Neural cell (in vitro differentiated cells): ENCODE results near the gene SNRK. TPM values are rescaled to one million over a fixed set of nuclear protein-coding genes. Genes with fewer than 3 reads are reported as not detected.

Experiments
- H2AFZ ChIP-seq: fragments of 200-600, 300-800 bp; sonication (generic), shearing (Covaris generic); 2 replicates; pipeline ENCODE4 v1.6.0; 2014; ENCODE audit warnings: low read depth, mild to moderate bottlenecking, antibody characterized with exemption, low read length, moderate library complexity
- H3F3A ChIP-seq: fragments of 200-600 bp; shearing (Covaris generic); 2 replicates; pipeline ENCODE4 v1.6.1; 2016; ENCODE audit warnings: mild to moderate bottlenecking, moderate library complexity, mixed read lengths, antibody characterized with exemption, low read length; ENCODE audit not compliant: insufficient read depth, poor library complexity, severe bottlenecking
- H3K27ac ChIP-seq: fragments of 200-600, 300-800 bp; sonication (generic), shearing (Covaris generic); 2 replicates; pipeline ENCODE4 v1.5.1; 2014; ENCODE audit warnings: mild to moderate bottlenecking, low read length, moderate library complexity
- H3K27me3 ChIP-seq: fragments of 300-800, 200-600 bp; sonication (generic), shearing (Covaris generic); 2 replicates; pipeline ENCODE4 v1.6.0; 2014; ENCODE audit warnings: mild to moderate bottlenecking, low read depth, low read length, moderate library complexity; ENCODE audit not compliant: insufficient read depth
- H3K36me3 ChIP-seq: fragments of 300-800, 200-600 bp; sonication (generic), shearing (Covaris generic); 2 replicates; pipeline ENCODE4 v1.5.1; 2014; ENCODE audit warnings: mild to moderate bottlenecking, antibody characterized with exemption, low read length, moderate library complexity; ENCODE audit not compliant: insufficient read depth
- H3K4me2 ChIP-seq: fragments of 300-800, 200-600 bp; sonication (generic), shearing (Covaris generic); 2 replicates; pipeline ENCODE4 v1.6.0; 2014; ENCODE audit warnings: mild to moderate bottlenecking, low read length
- H3K4me3 ChIP-seq: fragments of 300-800, 200-600 bp; sonication (generic), shearing (Covaris generic); 2 replicates; pipeline ENCODE4 v1.5.1; 2014; ENCODE audit warnings: mild to moderate bottlenecking, low read length, moderate library complexity
- H3K79me2 ChIP-seq: fragments of 200-600 bp; shearing (Covaris generic); replicated peaks from 2 replicates; pipeline ENCODE4 v1.6.0; 2014; ENCODE audit warnings: mild to moderate bottlenecking, low read length, moderate library complexity; ENCODE audit not compliant: insufficient read depth
- H3K9ac ChIP-seq: fragments of 300-800, 200-600 bp; sonication (generic), shearing (Covaris generic); 2 replicates; pipeline ENCODE4 v1.6.1; 2016; ENCODE audit warnings: mild to moderate bottlenecking, low read length, mixed read lengths
- H3K9me2 ChIP-seq: fragments of 200-600 bp; shearing (Covaris generic); 2 replicates; pipeline ENCODE4 v1.6.1; 2016; ENCODE audit warnings: mild to moderate bottlenecking, low read length, mixed read lengths; ENCODE audit not compliant: insufficient read depth
- H3K9me3 ChIP-seq: fragments of 200-600, 300-800 bp; sonication (generic), shearing (Covaris generic); 2 replicates; pipeline ENCODE4 v1.6.1; 2016; ENCODE audit warnings: mild to moderate bottlenecking, mixed run types, low read length, moderate library complexity, mixed read lengths
- H4K20me1 ChIP-seq: fragments of 200-600 bp; shearing (Covaris generic); 2 replicates; pipeline ENCODE4 v1.6.1; 2016; ENCODE audit warnings: mild to moderate bottlenecking, mixed run types; ENCODE audit not compliant: insufficient read depth
- CTCF ChIP-seq: fragments of 450-650 bp; IDR thresholded peaks from 2 replicates; pipeline ENCODE4 v1.5.1; 2014; ENCODE audit warnings: antibody characterized with exemption, mild to moderate bottlenecking, moderate library complexity; ENCODE audit not compliant: poor library complexity, severe bottlenecking
- EP300 ChIP-seq: fragments of 450-650 bp; conservative IDR thresholded peaks from 2 replicates; pipeline ENCODE4 v1.6.1; 2014; ENCODE audit warnings: antibody characterized with exemption, mild to moderate bottlenecking, moderate library complexity; ENCODE audit not compliant: poor library complexity, severe bottlenecking
- EZH2 ChIP-seq: fragments of 200-600, 300-800 bp; shearing (Covaris generic), sonication (generic); IDR thresholded peaks from 2 replicates; pipeline ENCODE4 v1.6.1; 2014; ENCODE audit warnings: antibody characterized with exemption, low read length, borderline replicate concordance, mild to moderate bottlenecking; ENCODE audit not compliant: insufficient read depth, poor library complexity, severe bottlenecking
- MXI1 ChIP-seq: fragments of 450-650 bp; conservative IDR thresholded peaks from 2 replicates; pipeline ENCODE4 v1.6.1; 2014; ENCODE audit warnings: antibody characterized with exemption, mild to moderate bottlenecking; ENCODE audit not compliant: poor library complexity, severe bottlenecking
- POLR2AphosphoS5 ChIP-seq: IDR thresholded peaks from 2 replicates; pipeline ENCODE4 v1.6.1; 2012
- RAD21 ChIP-seq: fragments of 450-650 bp; conservative IDR thresholded peaks from 2 replicates; pipeline ENCODE4 v1.6.1; 2014; ENCODE audit warnings: antibody characterized with exemption, mild to moderate bottlenecking, moderate library complexity
- REST ChIP-seq: IDR thresholded peaks from 2 replicates; pipeline ENCODE4 v1.6.1; 2012; ENCODE audit warnings: borderline replicate concordance
- TAF1 ChIP-seq: IDR thresholded peaks from 2 replicates; pipeline ENCODE4 v1.6.1; 2012; ENCODE audit warnings: low read depth
- polyA plus RNA-seq: library from polyadenylated mRNA; depleted of rRNA; stranded (reverse); fragments of >200 nt; gene quantifications from 2 replicates; pipeline ENCODE4 v1.2.3, GENCODE V29; 2014

SNRK gene
- polyA plus RNA-seq, 1 donor from 2014 or later: 27.3 TPM

- TF ChIP-seq RAD21 (no peak), TAF1 (no peak), EP300 (no peak), EZH2 (no peak), CTCF (no peak), MXI1 (no peak), REST (no peak), POLR2AphosphoS5 (no peak)
- no peak overlapping the region for H2AFZ ChIP-seq
Measured at GRCh38 chr3:43369404-43370292, 83.3 kb downstream of the SNRK start.

DNA sequence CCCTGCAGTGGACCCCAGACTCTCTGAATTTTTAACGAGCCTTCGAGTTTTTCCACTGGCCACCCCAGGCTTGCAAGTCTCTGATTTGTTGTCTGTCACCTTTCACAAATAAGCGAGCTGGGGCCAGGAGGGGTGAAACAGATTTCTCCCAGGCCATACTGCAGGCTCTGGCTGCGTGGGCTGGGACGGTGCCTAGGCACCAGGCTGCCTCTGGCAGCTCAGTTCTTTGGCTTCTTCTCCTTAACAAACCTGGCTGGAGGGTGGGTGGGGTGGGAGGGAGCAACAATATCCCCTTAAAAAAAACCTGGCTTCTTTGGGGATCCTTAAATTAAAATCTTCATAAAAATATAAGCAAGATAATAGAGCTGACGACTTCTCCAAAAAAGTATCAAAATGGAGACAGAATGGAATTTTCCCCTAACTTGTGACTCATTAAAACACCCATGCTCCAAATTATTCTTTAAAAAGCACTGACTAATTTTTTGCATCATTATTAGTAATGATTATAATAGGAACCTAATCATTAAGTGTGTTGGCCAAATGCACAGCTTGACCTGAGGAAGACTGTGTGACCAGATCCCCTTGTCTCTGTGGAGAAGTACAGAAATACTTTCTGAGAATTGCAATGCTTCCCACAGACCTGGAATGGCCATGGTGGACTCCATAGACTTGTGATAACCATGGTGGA is 84.1 kb downstream of the SNRK start:
- no peaks in the 10 kb centered on the region for H3K79me2 ChIP-seq
- no peak for TF ChIP-seq CTCF
- no peak for TF ChIP-seq MXI1

More at GRCh38 chr3:43369404-43370292, 83.3 kb downstream of the SNRK start:
- H3F3A ChIP-seq: no peaks in the 10 kb centered on the region
- no peaks in the 10 kb centered on the region for H3K9me2 ChIP-seq
- no peak overlapping the region for H3K27ac ChIP-seq
- H3K4me2 ChIP-seq: no peak overlapping the region
- H4K20me1 ChIP-seq: no peaks in the 10 kb centered on the region
- H3K9me3 ChIP-seq: no peaks in the 10 kb centered on the region
- no peaks in the 10 kb centered on the region for H3K27me3 ChIP-seq
- no peak overlapping the region for H3K4me3 ChIP-seq
- no peak overlapping the region for H3K9ac ChIP-seq
- H3K79me2 ChIP-seq: no peaks in the 10 kb centered on the region
- H3K36me3 ChIP-seq: no peaks in the 10 kb centered on the region

More for the DNA sequence above, 84.1 kb downstream of the SNRK start:
- Histone ChIP-seq H3K27me3 (no peaks in the 10 kb centered on the region), H3K9me2 (no peaks in the 10 kb centered on the region), H3F3A (no peaks in the 10 kb centered on the region), H3K27ac (no peak overlapping the region), H3K9me3 (no peaks in the 10 kb centered on the region), H4K20me1 (no peaks in the 10 kb centered on the region), H3K4me3 (no peak overlapping the region), H3K4me2 (no peak overlapping the region), H3K36me3 (no peaks in the 10 kb centered on the region), H3K9ac (no peak overlapping the region), H2AFZ (no peak overlapping the region)
